PFSK-1 (cell line): ENCODE data around the gene POU3F1.

Experiments used
- POLR2AphosphoS5 ChIP-seq: IDR thresholded peaks from 2 replicates; pipeline ENCODE4 v1.6.1; 2012; ENCODE audit warnings: low read depth, mild to moderate bottlenecking, control low read depth, low read length, moderate library complexity
- SIN3A ChIP-seq: IDR thresholded peaks from 2 replicates; pipeline ENCODE4 v1.6.1; 2012; ENCODE audit warnings: mild to moderate bottlenecking, low read length, moderate library complexity, borderline replicate concordance; ENCODE audit not compliant: insufficient read depth
- TF ChIP-seq, protein P1 (sequence below), 2 experiments: IDR thresholded peaks; 2 replicates each; pipeline versions ENCODE4 v1.6.1 to v1.8.0; 2011 to 2012; ENCODE audit warnings: low read depth in 2 of 2, low read length in 2 of 2, control low read depth in 1 of 2, inconsistent platforms in 1 of 2, mild to moderate bottlenecking in 1 of 2, moderate library complexity in 1 of 2; ENCODE audit not compliant: insufficient read depth in 1 of 2

DNA sequence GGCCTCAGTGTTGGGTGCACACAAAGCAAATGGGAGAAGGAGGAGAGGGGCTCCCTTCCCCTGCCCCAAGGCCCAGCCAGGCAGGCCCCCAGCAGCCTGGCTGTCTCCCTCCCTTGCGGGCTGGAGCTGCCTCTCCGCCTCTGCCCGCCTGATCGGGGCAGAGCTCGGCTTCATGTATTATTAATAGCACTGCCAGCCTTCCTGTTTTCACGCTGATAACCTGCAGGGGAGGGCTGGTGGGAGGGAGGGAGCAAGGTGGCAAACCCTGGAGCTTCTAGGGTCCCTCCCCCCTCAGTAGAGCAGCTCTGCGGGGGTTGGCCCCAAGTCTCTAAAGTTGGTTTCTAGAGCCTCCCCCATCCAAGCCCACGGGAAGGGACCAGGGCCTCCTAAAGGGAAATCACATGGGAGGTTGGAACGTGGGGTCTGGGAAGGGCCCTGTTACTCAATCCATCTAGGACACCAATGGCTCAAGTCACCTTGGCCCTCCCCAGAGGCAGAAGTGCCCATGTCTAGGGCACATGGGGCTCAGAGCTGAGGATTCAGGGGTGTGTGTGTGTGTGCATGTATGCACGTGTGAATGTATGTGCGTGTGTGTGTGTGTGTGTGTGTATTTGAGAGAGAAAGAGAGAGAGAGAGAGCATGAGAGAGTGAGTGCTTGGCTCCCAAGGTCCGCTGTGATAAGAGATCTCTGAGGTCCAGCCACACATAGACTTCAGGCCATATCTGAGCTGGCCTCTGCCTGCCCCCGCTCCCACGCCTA, 21.8 kb upstream of the POU3F1 start:
- TF ChIP-seq SIN3A, result no peak
- TF ChIP-seq POLR2AphosphoS5, result no peak
- TF ChIP-seq, protein P1, sequence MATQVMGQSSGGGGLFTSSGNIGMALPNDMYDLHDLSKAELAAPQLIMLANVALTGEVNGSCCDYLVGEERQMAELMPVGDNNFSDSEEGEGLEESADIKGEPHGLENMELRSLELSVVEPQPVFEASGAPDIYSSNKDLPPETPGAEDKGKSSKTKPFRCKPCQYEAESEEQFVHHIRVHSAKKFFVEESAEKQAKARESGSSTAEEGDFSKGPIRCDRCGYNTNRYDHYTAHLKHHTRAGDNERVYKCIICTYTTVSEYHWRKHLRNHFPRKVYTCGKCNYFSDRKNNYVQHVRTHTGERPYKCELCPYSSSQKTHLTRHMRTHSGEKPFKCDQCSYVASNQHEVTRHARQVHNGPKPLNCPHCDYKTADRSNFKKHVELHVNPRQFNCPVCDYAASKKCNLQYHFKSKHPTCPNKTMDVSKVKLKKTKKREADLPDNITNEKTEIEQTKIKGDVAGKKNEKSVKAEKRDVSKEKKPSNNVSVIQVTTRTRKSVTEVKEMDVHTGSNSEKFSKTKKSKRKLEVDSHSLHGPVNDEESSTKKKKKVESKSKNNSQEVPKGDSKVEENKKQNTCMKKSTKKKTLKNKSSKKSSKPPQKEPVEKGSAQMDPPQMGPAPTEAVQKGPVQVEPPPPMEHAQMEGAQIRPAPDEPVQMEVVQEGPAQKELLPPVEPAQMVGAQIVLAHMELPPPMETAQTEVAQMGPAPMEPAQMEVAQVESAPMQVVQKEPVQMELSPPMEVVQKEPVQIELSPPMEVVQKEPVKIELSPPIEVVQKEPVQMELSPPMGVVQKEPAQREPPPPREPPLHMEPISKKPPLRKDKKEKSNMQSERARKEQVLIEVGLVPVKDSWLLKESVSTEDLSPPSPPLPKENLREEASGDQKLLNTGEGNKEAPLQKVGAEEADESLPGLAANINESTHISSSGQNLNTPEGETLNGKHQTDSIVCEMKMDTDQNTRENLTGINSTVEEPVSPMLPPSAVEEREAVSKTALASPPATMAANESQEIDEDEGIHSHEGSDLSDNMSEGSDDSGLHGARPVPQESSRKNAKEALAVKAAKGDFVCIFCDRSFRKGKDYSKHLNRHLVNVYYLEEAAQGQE (IDR thresholded peaks at IDR 0.05; ENCODE audit: insufficient read depth in 1 of 2, low read depth in 2 of 2, low read length in 2 of 2), result no peak
